ENCODE results near the gene PDE4A.

PDE4A gene

GRCh38 chr19:10431254-10431942, 11.1 kb downstream of the PDE4A start:
- no peak overlapping the region; the same call in 1 of the 2 replicates for H3K4me3 ChIP-seq (ENCODE audit: low read length)
- H3K4me1 ChIP-seq (ENCODE audit: insufficient read depth, low read length) = peaks cover 4% of the 10 kb centered on the region; the same call in 1 of the 2 replicates
- H3K36me3 ChIP-seq (ENCODE audit: insufficient read depth, low read depth, low read length) = no peaks in the 10 kb centered on the region
- peaks cover 78% of the 10 kb centered on the region for H3K27me3 ChIP-seq (ENCODE audit: insufficient read depth, low read length)
- H3K9ac ChIP-seq (ENCODE audit: low read depth, low read length) = no peak overlapping the region
- H3K9me3 ChIP-seq (ENCODE audit: insufficient read depth, low read depth, low read length) = no peaks in the 10 kb centered on the region
- H3K27ac ChIP-seq (ENCODE audit: low read length) = no peak overlapping the region

GRCh38 chr19:10431943-10432735, 11.8 kb downstream of the PDE4A start:
- H3K36me3 ChIP-seq (ENCODE audit: insufficient read depth, low read depth, low read length) = no peaks in the 10 kb centered on the region
- no peaks in the 10 kb centered on the region for H3K9me3 ChIP-seq (ENCODE audit: insufficient read depth, low read depth, low read length)
- peaks cover 71% of the 10 kb centered on the region for H3K27me3 ChIP-seq (ENCODE audit: insufficient read depth, low read length)
- no peak overlapping the region for H3K9ac ChIP-seq (ENCODE audit: low read depth, low read length)
- H3K4me3 ChIP-seq (ENCODE audit: low read length) = no peak overlapping the region; the same call in 1 of the 2 replicates
- H3K27ac ChIP-seq (ENCODE audit: low read length) = no peak overlapping the region
- peaks cover 4% of the 10 kb centered on the region; the same call in 1 of the 2 replicates for H3K4me1 ChIP-seq (ENCODE audit: insufficient read depth, low read length)

GRCh38 chr19:10432736-10433130, 12.4 kb downstream of the PDE4A start:
- Histone ChIP-seq H3K4me1 (ENCODE audit: insufficient read depth, low read length) (peaks cover 4% of the 10 kb centered on the region; the same call in 1 of the 2 replicates), H3K9ac (ENCODE audit: low read depth, low read length) (no peak overlapping the region), H3K27ac (ENCODE audit: low read length) (no peak overlapping the region), H3K36me3 (ENCODE audit: insufficient read depth, low read depth, low read length) (no peaks in the 10 kb centered on the region), H3K27me3 (ENCODE audit: insufficient read depth, low read length) (peaks cover 65% of the 10 kb centered on the region), H3K9me3 (ENCODE audit: insufficient read depth, low read depth, low read length) (no peaks in the 10 kb centered on the region), H3K4me3 (ENCODE audit: low read length) (no peak overlapping the region; the same call in 1 of the 2 replicates)

GRCh38 chr19:10433131-10433536, 12.8 kb downstream of the PDE4A start:
- H3K36me3 ChIP-seq (ENCODE audit: insufficient read depth, low read depth, low read length) = no peaks in the 10 kb centered on the region
- no peak overlapping the region for H3K9ac ChIP-seq (ENCODE audit: low read depth, low read length)
- H3K9me3 ChIP-seq (ENCODE audit: insufficient read depth, low read depth, low read length) = no peaks in the 10 kb centered on the region
- no peak overlapping the region for H3K4me3 ChIP-seq (ENCODE audit: low read length)
- peaks cover 61% of the 10 kb centered on the region for H3K27me3 ChIP-seq (ENCODE audit: insufficient read depth, low read length)
- H3K4me1 ChIP-seq (ENCODE audit: insufficient read depth, low read length) = peaks cover 4% of the 10 kb centered on the region; the same call in 1 of the 2 replicates
- H3K27ac ChIP-seq (ENCODE audit: low read length) = no peak overlapping the region

GRCh38 chr19:10439588-10439987, 19.2 kb downstream of the PDE4A start:
- Histone ChIP-seq H3K4me1 (ENCODE audit: insufficient read depth, low read length) (no peaks in the 10 kb centered on the region), H3K27me3 (ENCODE audit: insufficient read depth, low read length) (no peaks in the 10 kb centered on the region), H3K9ac (ENCODE audit: low read depth, low read length) (no peak overlapping the region), H3K36me3 (ENCODE audit: insufficient read depth, low read depth, low read length) (no peaks in the 10 kb centered on the region), H3K4me3 (ENCODE audit: low read length) (no peak overlapping the region), H3K9me3 (ENCODE audit: insufficient read depth, low read depth, low read length) (no peaks in the 10 kb centered on the region), H3K27ac (ENCODE audit: low read length) (no peak overlapping the region)

GRCh38 chr19:10442698-10443097, 22.4 kb downstream of the PDE4A start:
- no peaks in the 10 kb centered on the region for H3K36me3 ChIP-seq (ENCODE audit: insufficient read depth, low read depth, low read length)
- no peak overlapping the region for H3K9ac ChIP-seq (ENCODE audit: low read depth, low read length)
- no peak overlapping the region for H3K4me3 ChIP-seq (ENCODE audit: low read length)
- H3K27me3 ChIP-seq (ENCODE audit: insufficient read depth, low read length) = no peaks in the 10 kb centered on the region
- no peak overlapping the region for H3K27ac ChIP-seq (ENCODE audit: low read length)
- no peaks in the 10 kb centered on the region for H3K9me3 ChIP-seq (ENCODE audit: insufficient read depth, low read depth, low read length)
- H3K4me1 ChIP-seq (ENCODE audit: insufficient read depth, low read length) = no peaks in the 10 kb centered on the region

GRCh38 chr19:10449037-10449436, 28.7 kb downstream of the PDE4A start:
- Histone ChIP-seq H3K4me3 (ENCODE audit: low read length) (no peak overlapping the region), H3K36me3 (ENCODE audit: insufficient read depth, low read depth, low read length) (no peaks in the 10 kb centered on the region), H3K9ac (ENCODE audit: low read depth, low read length) (no peak overlapping the region), H3K27me3 (ENCODE audit: insufficient read depth, low read length) (no peaks in the 10 kb centered on the region; the same call in 1 of the 2 replicates), H3K27ac (ENCODE audit: low read length) (no peak overlapping the region), H3K9me3 (ENCODE audit: insufficient read depth, low read depth, low read length) (no peaks in the 10 kb centered on the region), H3K4me1 (ENCODE audit: insufficient read depth, low read length) (peaks cover 2% of the 10 kb centered on the region; the same call in 1 of the 2 replicates)

GRCh38 chr19:10450191-10450852, 30.0 kb downstream of the PDE4A start:
- no peak overlapping the region for H3K9ac ChIP-seq (ENCODE audit: low read depth, low read length)
- peaks cover 3% of the 10 kb centered on the region; the same call in 1 of the 2 replicates for H3K4me1 ChIP-seq (ENCODE audit: insufficient read depth, low read length)
- H3K27ac ChIP-seq (ENCODE audit: low read length) = no peak overlapping the region
- no peaks in the 10 kb centered on the region for H3K9me3 ChIP-seq (ENCODE audit: insufficient read depth, low read depth, low read length)
- H3K36me3 ChIP-seq (ENCODE audit: insufficient read depth, low read depth, low read length) = no peaks in the 10 kb centered on the region
- no peak overlapping the region for H3K4me3 ChIP-seq (ENCODE audit: low read length)
- H3K27me3 ChIP-seq (ENCODE audit: insufficient read depth, low read length) = no peaks in the 10 kb centered on the region; the same call in 1 of the 2 replicates

- H3K4me1 ChIP-seq (ENCODE audit: insufficient read depth, low read length) = peaks cover 3% of the 10 kb centered on the region; the same call in 1 of the 2 replicates
- H3K36me3 ChIP-seq (ENCODE audit: insufficient read depth, low read depth, low read length) = no peaks in the 10 kb centered on the region
- H3K27me3 ChIP-seq (ENCODE audit: insufficient read depth, low read length) = no peaks in the 10 kb centered on the region; the same call in 1 of the 2 replicates
- no peak overlapping the region for H3K4me3 ChIP-seq (ENCODE audit: low read length)
- H3K27ac ChIP-seq (ENCODE audit: low read length) = no peak overlapping the region
- no peak overlapping the region for H3K9ac ChIP-seq (ENCODE audit: low read depth, low read length)
- H3K9me3 ChIP-seq (ENCODE audit: insufficient read depth, low read depth, low read length) = no peaks in the 10 kb centered on the region
These were observed 30.7 kb downstream of the PDE4A start for GRCh38 chr19:10450853-10451609.

GRCh38 chr19:10452726-10453618, 32.6 kb downstream of the PDE4A start:
- Histone ChIP-seq H3K27ac (ENCODE audit: low read length) (no peak overlapping the region), H3K4me3 (ENCODE audit: low read length) (no peak overlapping the region), H3K36me3 (ENCODE audit: insufficient read depth, low read depth, low read length) (no peaks in the 10 kb centered on the region), H3K27me3 (ENCODE audit: insufficient read depth, low read length) (no peaks in the 10 kb centered on the region; the same call in 1 of the 2 replicates), H3K4me1 (ENCODE audit: insufficient read depth, low read length) (peaks cover 3% of the 10 kb centered on the region; the same call in 1 of the 2 replicates), H3K9ac (ENCODE audit: low read depth, low read length) (no peak overlapping the region), H3K9me3 (ENCODE audit: insufficient read depth, low read depth, low read length) (no peaks in the 10 kb centered on the region)

All from iPS-20b (cell line).